HG02981 (cell line): ENCODE measurements around the gene MED22.
"Not testable (repeated sequence)": the region's sequence is repeated elsewhere in the genome, so short reads cannot be mapped to it uniquely, and the experiment has no call there.

ENCODE experiments used
- ATAC-seq: cut with Tn5 transposase; IDR thresholded peaks from one replicate; pipeline ENCODE4 v1.9.1; 2021; ENCODE audit warnings: mild to moderate bottlenecking, moderate library complexity; ENCODE audit not compliant: unreplicated experiment

MED22 gene

DNA sequence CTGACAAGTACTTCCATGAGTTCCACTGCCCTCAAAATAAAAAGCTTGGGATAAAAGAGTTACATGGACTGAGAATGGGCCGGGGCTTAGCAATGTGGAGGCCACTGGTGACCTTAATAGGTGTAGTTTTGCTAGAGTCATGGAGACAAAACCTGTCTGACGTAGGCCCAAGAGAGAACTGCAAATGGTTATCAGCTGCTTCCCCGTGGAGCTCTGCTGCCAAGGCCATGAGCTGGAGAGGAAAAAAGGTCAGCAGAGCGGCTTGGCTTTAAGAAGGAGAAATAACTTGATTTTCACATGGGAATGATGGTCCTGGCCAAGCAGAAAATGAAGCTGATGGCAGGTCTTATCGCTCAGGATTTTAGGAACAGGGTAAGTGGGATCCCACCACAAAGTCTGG is 8.3 kb downstream of the MED22 start:
- no peak for ATAC-seq

DNA sequence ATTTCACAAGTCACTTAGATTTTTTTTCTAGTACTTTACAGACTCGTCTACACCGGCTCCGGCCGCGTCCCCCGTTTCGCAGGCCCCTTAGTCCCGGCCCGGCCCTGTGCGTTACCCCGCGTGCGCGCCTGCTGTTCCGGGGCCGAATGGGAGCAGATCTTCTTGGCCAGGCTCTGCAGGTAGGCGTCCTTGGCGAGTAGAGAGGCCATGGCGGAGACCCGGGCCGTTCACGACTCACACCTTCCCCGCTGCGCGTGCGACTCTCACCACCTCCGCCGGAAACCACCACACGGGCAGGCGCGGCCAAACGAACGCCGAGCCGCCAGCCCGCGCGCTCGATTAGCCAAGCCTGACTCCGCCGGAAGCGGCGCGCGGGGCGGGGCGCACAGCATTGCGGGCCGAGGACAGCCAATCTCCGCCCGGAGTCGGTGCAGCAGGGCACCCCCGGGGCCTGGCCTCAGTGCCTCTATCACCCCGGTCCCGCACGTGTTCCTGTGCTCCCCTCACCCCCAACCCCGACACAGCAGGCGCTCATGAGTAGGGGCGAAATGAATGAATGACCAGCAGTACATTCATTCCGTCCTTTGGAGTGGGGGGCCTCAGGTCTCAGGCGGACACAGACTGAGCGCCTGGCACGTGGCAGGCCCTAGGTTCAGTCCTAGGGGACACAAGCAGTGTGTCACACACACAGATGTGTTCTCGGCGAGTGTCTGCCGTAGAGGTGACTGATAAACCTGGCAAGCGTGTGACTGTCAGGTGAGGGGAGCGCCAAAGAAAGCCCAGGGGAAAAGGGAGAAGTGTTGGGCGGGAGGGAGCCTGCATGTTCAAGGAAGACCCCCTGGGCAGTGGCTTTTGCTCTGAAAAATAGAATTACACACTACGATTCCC is 11.8 kb downstream of the MED22 start, which contains the start of gene SURF6:
Gene SURF6 (minus strand): TSS at position 265 of the 888 bp plus-strand sequence. CDS start 56 bp downstream, at position 209.
- peak; percentile 78 for ATAC-seq

DNA sequence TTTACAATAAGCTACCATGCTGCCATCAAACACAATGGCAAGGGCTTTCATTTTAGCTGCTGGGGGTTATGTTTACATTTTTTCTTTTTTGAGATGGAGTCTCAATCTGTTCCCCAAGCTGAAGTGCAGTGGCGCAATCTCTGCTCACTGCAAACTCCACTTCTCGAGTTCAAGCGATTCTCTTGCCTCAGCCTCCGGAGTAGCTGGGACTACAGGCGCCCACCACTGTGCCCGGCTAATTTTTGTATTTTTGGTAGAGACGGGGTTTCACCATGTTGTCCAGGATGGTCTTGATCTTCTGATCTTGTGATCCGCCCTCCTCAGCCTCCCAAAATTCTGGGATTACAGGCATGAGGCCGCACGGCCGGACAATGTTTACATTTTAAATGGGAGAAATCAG is 13.0 kb downstream of the MED22 start:
- not testable (repeated sequence) for ATAC-seq

DNA sequence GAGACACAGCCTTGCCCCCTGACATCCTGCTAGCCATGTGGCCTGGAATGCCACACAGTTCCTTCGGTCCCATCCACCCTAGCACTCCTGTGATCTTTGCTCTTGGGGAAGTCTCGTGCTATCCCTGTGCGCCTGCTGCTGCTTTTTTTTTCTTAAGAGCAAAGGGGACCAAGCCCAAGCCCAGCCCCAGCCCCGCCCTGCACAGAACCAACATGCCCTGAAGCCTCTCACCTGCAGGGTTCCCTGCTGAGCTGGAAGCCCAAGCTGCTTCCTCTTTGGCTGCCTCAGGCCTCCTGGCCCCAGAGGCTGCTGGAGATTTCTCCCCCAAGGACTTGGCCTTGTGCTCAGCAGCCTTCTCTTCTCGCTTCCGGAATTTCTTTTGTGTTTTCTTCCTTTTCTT is 13.8 kb downstream of the MED22 start:
- ATAC-seq: no peak

DNA sequence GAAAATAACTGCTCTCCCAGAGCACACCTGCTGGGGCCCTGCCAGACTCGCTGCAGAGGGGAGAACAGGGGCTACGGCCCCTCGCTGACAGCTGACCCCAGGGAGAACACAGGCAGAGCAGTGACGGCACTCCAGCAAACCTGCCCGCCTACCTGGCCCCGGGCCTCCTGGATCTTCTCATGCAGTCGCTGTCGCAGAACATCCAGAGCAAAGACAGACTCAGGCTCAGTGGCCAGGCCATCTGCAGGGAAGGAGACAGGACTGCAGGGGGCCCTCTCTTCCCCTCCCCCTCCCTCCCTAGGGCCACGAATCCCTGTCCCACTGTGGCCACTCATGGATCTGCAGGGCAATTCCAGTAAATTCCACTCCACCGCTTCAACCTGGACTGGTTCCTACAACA is 14.4 kb downstream of the MED22 start:
- ATAC-seq: no peak

DNA sequence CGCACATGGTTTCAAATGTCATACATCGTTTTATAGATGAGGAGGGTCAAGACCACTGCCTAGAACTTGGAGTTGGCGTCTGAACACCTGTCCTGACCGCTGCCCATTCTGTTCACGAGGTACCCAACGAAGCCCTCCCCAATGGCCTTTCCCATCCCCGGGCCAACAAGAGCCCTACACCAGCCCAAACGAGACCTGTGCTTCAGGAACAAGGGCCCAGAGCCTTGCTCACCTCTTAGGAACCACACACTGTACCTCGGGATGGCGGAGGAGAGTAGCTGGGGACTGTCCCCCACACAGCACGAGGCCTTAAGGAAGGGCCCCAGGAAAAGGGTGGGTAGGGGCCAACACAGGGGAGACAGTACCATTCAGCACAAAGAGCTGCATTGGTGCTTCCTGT is 14.9 kb downstream of the MED22 start:
- no peak for ATAC-seq

DNA sequence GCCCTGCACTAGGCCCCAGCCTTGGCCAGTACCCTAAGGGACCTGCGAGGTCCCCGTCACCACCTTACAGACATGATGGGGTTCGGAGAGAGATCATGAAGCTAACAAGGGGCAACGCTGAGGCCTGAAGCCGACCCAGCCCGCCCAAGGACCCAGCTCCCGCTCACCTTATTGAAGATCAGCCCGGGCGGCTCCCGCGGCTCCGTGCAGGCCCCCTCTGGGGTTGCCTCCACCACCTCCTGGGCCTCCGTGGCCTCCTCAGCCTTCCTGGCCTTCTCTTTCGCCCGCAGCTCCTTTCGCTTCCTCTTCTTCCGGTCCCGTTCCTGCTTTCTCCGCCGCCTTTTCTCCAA is 15.6 kb downstream of the MED22 start:
- ATAC-seq: no peak

DNA sequence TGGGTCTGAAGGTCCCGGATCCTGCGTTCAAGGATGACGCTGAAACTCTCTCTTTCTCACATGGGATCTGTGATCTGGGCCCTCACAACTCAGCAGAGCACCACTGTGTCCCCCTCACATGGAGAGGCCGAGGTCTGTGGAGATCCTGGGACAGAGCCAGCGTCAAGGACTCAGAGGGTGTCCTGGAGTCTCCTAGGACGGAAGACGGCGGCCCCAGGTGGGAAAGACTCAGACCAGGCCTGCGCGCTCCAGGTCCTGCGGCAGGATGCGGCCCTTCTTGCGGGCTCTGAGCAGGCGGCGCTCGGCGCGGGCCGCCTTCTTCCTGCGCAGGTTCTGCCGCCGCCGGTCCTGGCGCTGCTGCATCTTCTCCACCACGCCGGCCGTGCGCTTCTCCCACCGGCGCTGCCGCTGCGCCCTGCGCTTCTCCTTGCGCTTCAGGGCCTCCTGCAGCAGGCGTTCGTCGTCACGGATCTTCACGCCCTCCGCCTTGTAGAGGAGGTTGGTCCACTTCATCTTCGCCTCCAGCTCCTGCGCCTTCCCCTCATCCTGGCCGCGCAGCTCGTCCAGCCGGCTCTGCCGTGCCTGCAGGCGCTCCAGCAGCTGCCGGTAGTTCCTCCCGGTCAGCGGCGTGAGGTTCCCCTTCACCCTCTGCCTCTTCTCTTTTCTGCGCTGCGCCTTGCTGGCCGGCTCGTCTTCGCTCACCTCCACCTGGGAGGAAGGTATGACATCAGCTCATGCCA is 16.1 kb downstream of the MED22 start:
- no peak for ATAC-seq

DNA sequence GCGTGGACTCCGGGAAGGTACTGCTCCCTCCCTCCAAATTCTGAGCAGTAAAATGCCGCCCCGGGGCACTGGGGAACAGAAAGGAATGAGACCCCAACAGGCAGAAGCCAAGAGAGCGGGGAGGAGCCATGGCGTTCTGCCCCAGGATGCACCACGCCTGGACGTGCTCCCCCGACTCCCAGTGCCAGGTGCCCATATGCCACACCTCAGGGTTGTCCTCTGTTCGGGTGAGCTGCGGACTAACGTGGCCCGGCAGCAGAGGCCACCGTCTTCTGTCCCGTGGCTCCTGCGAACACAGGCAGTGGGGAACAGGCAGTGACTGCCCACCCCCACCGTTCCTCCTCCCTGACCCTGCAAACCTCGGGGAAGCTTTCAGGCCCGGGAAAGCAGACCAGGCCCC is 16.7 kb downstream of the MED22 start:
- no peak for ATAC-seq

DNA sequence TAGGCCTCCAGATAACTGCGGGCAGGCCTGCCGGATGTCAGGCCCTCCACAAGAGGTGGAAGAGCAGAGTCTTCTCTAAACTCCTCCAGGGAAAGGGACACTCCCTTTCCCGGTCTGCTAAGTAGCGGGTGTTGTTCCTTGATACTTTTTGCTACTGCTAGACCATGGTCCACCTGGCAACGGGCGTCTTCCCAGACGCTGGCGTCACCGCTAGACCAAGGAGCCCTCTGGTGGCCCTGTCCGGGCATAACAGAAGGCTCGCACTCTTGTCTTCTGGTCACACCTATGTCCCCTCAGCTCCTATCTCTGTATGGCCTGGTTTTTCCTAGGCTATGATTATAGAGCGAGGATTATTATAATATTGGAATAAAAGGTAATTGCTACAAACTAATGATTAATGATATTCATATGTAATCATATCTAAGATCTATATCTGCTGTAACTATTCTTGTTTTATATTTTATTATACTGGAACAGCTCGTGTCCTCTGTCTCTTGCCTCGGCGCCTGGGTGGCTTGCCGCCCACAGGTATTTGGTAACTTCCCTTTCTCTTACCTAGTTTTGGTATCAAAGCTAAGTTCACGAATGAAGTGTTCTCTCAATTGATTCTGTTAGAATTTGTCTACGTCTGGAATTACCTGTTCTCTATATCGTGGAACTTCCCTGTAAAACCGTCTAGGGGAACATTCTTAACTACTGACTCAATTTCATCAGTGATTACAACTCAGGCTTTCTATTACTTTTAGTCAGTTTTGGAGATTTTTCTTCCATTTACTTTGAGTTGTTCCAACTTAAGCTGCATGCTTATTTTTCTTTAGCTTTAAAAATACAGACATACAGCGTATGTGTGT is 18.4 kb downstream of the MED22 start:
- not testable (repeated sequence) for ATAC-seq

DNA sequence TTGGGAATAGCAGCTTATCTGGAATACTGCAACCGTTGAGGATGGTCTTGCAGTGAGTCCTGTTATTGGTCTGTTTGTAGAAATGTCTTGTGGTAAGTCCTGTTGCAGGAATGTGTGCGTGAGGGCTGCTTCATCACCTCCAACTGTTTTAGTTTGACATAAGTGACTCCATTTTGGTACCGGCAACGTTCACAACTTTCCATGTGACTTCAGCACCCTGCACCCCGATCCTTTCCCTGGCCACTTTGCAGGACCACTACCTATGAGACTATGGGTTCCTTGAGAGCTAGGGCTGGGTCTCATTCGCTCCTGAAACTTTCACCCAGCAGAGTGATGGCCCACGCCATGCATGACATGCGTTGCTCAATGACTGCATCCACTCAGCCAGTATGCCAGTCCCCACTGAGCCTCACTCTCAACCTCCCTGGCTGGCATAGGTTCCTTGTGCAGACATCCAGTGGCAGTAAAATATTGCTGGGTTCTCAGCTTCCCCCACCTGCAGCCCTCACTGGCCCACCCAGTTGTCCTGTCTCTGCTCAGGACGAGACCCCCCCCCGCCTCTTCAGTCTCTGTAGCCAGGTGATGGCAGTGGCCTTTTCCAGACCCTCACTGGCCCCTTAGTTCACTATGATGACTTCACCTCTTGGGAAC is 20.0 kb downstream of the MED22 start:
- ATAC-seq: no peak

DNA sequence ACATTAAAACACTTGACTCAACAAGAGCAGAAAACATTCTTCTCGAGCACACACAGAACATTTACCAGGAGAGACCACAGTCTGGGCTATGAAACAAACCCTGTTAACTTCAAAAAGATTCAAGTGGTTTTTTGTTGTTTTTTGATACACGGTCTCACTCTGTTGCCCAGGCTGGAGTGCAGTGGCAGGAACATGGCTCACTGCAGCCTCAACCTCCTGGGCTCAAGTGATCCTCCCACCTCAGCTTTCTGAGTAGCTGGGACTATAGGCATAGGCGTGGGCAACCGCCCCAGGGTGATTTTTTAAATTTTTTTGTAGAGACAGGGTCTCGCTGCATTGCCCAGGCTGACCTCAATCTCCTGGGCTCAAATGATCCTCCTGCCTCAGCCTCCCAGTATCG is 20.9 kb downstream of the MED22 start:
- not testable (repeated sequence) for ATAC-seq

DNA sequence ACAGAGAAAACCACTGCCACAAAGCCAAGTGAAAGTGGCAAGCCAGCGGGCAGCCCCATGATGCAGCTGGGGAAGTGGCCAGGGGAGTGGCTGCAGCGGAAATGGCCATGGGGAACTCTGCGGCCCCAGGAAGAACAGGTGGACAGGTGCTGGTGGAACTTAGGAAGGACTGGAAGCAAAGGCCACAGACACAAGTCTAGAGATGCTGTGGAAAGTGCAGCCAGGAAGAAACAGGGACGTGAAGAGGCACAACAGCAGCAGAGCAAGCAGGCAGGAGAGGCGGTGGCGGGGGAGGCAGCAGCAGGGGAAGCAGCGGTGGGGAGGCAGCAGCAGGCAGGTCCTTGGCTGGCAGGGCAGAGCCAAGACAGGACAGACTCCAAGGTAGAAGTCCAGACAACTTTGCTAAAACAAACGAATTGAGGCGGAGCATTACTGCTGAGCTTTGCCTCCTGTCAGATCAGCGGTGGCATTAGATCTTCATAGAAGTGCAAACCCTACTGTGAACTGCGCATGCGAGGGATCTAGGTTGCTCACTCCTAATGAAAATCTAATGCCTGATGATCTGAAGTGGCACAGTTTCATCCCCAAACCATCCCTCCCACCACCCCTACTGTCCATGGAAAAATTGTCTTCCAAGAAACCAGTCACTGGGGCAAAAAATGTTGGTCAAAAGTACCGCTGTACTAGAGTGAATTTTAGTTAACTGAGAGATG is 23.8 kb downstream of the MED22 start:
- no peak for ATAC-seq

DNA sequence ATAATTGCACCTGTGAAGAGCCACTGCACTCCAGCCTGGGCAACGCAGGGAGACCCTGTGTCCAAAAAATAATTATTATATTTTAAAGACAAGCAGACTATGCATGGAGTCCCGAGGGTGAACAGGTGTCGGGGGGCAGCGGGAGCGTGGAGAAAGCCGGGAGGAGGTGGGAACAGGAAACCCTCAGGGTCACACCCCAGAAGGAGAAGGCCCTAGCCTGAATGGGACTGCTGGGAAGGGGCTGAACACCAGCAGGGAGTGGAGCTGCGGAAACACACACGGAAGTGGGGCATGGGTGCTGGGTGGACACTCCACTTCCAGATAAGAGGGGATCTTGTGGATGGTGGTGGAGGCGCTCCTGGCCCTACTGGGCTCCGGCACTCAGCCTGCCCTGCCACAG is 24.7 kb downstream of the MED22 start:
- no peak for ATAC-seq

DNA sequence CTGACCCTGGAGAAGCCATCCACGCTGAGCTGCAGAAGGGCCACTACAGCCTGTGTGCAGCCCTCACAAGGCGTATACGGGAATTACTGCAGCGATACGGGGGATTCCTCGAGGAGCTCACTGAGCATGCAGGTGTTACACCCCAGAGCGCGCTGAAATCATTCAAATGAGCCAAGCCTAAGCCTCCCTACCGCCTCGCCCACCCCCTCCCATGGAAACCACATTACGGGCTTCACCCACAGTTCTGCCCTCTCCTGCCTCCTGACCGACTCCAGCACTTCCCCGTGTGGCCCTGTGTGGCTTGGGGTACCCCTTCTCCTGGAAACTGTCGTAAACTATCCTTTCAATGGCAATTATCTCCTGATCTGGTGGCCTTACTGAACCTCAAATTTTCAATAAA is 25.2 kb downstream of the MED22 start:
- ATAC-seq: no peak

DNA sequence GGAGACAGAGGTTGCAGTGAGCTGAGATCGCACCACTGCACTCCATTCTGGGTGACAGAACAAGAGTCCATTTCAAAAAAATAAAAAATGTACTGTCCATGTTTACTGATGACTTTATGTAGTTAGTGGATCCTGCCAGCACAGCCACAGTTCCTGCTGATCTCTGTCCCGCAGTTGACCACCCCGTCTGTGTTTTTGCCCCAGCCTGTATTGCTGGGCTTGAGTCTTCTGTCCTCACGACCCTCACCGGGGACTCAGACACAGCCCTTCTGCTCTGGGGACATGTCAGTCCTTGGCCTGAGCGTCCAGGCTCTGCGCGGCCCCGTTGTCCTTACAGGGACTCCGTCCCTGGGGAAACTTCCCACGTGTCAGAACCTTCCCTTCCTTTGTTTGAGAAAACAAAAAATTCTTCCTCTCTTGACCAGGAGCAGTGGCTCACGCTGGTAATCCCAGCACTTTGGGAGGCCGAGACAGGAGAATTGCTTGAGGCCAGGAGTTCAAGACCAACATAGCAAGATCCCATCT is 26.5 kb downstream of the MED22 start:
- no peak for ATAC-seq

DNA sequence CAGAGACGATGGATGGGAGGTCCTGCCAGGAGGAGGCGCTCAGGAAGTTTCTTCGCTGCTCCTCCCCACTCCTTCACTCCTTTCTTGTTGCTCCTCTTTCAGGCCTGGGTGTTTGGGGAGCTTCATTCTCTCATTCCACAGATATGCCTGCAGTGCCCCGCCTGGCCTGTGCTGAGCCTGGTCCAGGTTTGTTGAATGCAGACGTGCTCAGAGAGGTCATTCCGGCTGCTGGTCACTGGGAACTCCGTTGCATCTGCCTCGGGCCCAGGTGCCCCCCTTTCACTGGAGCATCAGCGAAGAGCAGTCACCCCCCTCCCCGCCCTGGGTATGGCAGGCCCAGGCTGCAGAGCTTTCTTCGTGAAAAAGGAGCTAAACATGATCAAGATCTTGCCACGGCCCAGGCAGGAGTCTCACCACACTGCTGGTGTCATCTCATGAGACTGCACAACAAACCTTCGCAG is 27.5 kb downstream of the MED22 start:
- ATAC-seq: no peak

DNA sequence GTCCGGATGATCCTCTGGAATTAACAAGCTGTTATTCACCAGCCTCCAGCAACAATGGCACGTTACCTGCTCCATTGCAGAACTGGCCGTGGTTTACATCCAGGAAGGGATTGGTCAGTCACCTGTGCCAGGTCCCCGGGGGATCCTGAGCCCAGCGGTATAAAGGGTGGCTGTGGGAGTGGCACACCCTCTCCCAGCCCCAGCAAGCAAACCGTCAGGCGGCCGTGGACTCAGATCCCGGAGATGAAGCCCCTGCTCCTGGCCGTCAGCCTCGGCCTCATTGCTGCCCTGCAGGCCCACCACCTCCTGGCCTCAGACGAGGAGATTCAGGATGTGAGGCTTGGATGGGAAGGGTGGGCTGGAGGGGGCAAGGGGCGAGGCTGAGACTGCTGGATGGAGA is 30.4 kb downstream of the MED22 start:
- not testable (repeated sequence) for ATAC-seq

DNA sequence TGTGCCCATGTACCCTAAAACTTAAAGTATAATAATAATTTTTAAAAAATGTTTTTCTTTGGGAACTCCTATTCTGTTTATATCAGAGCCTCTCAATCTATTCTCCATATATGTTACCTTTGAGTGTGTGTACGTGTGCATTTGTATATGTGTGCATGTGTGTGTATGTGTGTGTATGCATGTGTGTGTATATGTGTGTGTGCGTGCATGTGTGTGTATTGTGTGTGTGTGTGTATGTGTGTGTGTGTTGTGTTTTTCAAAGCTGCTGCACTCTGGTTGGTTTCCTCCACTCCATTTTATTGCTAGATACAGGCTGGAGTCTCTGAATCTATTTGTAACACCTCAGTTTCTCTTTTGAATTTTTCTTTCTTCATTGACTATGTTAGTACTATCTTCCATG is 31.9 kb downstream of the MED22 start:
- ATAC-seq: no peak

DNA sequence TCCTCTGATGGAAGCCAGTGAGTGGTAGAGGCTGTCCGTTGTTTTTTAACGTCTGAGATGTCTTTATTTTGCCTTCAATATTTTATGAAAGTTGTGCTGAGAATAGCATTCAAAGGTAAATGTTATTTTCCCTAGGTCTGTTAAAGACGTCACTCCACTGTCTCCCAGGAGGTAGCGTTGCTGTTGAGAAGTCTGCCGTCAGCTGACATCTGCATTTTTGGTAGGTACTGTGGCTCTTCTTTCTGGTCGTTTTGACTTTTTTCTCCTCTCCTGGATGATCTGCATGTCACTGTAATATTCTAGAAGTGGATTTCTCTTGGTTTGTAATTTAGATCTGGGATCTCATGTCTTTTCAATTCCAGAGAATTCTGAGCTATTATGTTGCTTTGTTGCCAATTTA is 38.3 kb downstream of the MED22 start:
- no peak for ATAC-seq
